Stimulated activated CD4-positive, alpha-beta T cell treated with anti-CD3 and anti-CD28 coated beads, Interleukin-4, amount 100 ng/mL, for 24 hours (primary cell): Measurements from ENCODE around the gene C1QA.
"Not testable (repeated sequence)": the region's sequence is repeated elsewhere in the genome, so short reads cannot be mapped to it uniquely, and the experiment has no call there.

Source experiments
- DNase-seq: peaks from one replicate; pipeline ENCODE4 v3.0.0-alpha.2; 2020

C1QA gene

DNA sequence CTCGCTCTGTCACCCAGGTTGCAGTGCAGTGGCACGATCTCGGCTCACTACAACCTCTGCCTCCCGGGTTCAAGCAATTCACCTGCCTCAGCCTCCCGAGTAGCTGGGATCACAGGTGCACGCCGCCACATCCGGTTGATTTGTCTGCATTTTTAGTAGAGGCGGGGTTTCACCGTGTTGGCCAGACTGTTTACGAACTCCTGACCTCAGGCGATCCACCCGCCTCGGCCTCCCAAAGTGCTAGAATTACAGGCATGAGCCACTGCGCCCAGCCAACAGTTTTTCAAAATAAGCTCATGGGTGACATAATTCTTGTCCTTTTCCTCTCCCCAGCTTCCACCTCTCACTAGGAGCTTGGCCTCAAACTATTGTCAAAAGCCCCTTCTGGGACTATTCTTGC lies 39.7 kb downstream of the C1QA start:
- DNase-seq, result not testable (repeated sequence)

DNA sequence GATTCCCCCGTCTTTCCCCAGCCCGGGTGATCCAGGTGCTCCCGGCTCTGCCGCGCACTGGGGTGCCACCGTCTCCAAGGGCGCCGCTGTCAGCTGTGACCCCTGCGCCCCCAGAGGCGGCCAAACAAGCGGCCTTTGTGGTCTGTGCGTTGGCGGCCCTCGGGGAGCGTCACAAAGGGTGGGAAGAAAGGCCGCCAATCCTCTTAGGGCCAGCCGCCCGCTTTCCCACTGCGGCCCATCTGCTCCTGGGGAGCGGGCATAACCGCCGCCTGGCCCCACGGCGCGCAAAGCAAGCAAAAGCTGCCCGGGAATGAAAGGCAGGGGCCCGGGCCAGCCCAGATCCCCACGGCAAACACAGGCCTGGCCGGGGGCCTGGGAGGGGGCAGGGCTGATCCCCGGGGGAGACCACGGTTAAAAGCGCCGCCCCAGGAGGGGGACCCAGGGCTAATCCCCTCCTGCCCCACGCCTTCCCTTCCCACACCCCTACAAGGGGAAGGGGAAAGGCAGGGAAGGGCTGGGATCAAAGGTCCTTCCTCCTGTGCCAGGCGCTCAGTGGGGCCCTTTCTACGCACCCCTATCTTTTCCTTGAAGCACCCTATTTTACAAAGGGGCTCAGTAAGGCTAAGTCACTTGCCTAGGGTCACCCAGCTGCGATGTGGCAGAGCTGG lies 40.6 kb downstream of the C1QA start:
- no peak for DNase-seq

DNA sequence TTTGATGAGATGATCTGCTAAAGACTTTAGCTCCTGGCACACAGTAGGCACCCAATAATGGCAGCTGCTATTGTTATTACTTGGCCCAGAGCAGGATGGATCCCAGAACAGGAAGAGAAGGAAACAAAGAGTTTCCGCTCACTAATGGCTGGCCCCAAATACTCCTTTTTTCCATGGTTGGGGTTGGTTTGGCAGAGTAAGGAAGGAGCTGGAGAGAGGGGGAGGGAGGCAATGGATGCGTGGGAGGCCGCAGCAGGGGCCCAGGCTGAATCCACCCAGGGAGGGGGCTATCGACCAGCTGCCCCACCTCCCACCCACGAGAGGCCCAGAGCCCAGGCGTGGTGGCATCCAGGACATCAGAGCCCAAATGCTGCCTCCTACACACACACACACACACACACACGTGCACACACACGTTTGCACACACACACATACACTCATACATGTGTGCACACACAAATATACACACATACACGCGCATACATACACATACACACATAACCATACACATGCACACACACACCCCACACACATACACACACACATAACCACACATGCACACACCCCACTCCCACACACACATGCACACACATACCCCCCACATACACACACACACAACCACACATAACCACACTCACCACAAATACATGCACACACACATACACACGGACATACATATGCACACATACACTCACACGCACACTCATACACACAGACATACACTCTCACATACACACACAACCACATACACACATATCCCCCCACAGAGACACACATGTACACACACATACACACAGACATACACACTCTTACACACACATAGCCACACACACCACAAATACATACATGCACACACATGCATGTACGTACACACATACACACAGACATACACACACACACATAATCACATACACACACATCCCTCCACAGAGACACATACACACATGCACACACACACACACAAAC lies 41.8 kb downstream of the C1QA start:
- DNase-seq, result no peak

DNA sequence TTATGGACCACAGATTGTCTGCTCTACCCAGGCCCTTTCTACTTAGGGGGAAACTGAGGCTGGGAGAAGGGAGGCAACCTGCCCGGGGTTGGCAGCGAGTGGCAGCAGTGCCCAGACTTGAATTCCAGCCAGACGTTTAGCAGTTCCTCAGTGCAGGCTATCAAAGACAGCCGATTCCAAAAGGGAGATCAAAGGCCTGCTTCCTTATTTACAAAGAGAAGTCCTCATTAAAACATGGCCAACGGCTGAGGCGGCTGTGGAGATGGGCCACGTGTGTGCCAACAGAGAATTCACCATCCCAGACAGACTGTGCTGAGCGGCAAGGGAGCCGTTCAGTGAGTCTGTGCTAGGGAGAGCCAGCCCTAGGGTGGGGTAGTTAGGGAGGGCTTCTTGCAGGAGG lies 44.3 kb downstream of the C1QA start:
- no peak for DNase-seq

DNA sequence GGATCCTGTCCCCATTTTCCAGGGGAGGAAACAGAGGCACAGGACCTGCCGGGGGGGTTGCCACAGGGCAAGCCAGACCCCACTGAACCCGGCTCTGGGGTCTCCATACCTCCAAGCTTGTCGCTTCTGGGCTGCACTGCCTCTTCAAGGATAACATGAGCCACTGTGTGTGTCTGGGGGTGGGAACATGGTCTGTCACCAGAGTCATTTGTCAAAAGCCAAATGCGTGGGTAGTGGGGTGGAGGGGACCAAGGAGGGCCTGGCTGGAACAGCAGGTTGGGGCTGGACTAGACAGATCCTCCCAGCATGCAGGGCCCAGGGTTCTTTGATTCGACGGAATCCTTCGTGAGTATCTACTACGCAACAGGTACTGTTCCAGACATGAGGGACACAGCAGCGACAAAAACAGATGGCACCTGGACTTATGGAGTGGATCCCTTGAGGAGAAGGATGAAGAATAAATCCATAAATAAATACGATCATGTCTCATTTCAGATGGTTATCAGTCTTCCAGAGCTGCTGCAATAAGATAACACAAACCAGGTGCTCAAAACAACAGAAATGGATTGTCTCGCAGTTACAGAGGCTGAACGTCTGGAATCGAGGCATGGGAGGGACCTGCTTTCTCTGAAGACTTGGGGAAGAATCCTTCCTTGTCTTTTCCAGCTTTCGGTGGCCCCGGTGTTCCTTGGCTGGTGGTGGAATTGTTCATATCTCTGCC lies 45.3 kb downstream of the C1QA start:
- DNase-seq, result no peak

DNA sequence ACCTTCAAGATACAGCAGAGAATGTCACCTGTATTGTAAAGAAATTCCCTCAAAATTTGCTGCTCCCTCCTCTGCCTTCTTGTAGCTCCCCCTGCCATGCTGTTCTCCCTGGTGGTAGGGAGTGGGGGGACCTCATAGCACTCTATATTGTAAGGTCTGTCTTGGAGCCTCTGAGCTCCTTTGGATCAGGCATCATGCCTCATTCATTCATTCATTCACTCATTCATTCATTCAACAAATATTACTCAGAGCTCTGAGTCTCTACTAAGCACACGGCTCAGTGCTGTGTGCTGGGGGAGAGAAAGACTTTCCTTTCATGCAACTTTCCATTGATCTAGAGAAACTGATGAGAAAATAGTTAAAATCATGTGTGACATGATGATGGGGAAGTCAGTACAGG lies 47.1 kb downstream of the C1QA start:
- DNase-seq, result no peak

DNA sequence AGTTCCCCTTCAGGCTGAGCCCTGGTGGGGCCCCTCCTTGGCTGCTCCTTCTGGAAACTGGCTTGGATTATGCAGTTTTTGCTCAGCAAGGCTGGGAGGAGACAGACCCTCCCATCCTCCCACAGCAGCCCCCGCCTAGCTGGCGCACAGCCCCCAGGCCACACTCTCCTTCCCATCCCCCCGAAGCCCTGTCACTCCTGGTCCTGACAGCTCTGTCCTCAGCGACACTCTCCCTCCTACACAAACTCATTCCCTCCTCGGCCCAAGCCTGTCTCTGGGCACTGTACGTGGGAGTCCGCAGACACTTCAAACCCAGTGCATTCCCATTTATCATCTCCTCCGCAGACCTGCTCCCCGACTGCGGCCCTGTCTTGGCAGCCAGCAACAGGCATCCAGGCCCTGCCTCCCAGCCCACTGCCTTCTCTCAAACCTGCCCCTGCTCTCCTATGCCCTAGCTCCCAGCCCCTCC lies 49.2 kb downstream of the C1QA start:
- no peak for DNase-seq

DNA sequence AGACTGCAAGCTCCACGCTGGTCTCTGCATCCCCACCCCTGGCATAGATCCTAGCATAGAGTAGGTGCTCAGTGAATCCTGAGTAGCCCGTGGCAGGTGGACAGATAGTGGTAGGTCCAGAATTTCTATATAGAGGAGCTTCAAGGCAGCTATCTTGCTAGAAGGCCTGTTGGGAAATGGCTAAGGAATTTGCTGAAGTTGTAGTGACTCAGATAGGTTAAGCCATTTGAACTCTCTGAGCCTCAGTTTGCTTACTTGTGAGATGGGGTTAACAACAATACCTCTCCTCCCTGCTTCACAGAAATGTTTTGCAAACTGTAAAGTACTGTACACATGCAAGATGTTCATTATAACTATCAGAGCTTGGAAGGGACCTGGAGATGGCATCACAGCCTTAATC lies 50.8 kb downstream of the C1QA start:
- DNase-seq, result no peak

DNA sequence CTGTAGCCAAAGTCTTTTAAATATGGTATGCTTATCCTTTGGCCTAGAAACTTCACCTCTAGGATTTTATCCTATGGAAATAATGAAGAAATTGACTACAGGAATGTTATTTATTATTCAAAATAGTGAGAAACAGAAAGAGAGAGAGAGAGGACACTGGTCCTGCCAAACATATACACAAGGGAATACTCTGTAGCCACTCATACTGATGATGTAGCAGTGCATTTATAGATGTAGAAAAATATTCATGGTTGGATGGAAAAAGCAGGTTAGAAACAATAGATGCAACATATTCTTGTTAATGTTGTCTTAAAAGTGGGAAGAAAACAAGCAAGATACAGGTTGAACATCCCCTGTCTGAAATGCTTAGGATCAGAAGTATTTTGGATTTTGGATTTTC lies 52.0 kb downstream of the C1QA start:
- no peak for DNase-seq
